HL-60 (cell line): ENCODE results near the gene INTS3.

Experiments used
- DNase-seq, 2 experiments: peaks; one replicate each; pipeline ENCODE4 v3.0.0-alpha.2; 2010 to 2020; ENCODE audit warnings: low read depth in 1 of 2, low spot score in 1 of 2
- H3K27ac ChIP-seq: fragments of 250-450 bp; sonication (Bioruptor Pico); replicated peaks from 2 replicates; pipeline ENCODE4 v1.5.1; 2020; ENCODE audit warnings: mild to moderate bottlenecking, moderate library complexity
- H3K27me3 ChIP-seq: fragments of 250-450 bp; sonication (Bioruptor Pico); 2 replicates; pipeline ENCODE4 v1.5.1; 2021; ENCODE audit warnings: mild to moderate bottlenecking, moderate library complexity; ENCODE audit not compliant: insufficient read depth, poor library complexity, severe bottlenecking
- H3K4me3 ChIP-seq: replicated peaks from 2 replicates; pipeline ENCODE4 v1.5.1; 2011; ENCODE audit warnings: mild to moderate bottlenecking, control low read depth, low read length; ENCODE audit not compliant: insufficient read depth
- CTCF ChIP-seq: IDR thresholded peaks from one replicate; pipeline ENCODE4 v1.5.1; 2011; ENCODE audit warnings: low read length, control low read depth, inconsistent platforms; ENCODE audit not compliant: insufficient read depth
- GABPA ChIP-seq: IDR thresholded peaks from 2 replicates; pipeline ENCODE4 v1.6.1; 2012; ENCODE audit warnings: low read depth
- POLR2AphosphoS5 ChIP-seq: IDR thresholded peaks from 2 replicates; pipeline ENCODE4 v1.6.1; 2012; ENCODE audit warnings: low read depth
- REST ChIP-seq: IDR thresholded peaks from 2 replicates; pipeline ENCODE4 v1.6.1; 2012; ENCODE audit warnings: low read depth; ENCODE audit not compliant: insufficient replicate concordance
- SPI1 ChIP-seq: IDR thresholded peaks from 2 replicates; pipeline ENCODE4 v1.6.1; 2012; ENCODE audit warnings: low read depth, mild to moderate bottlenecking, borderline replicate concordance

The INTS3 gene

DNA sequence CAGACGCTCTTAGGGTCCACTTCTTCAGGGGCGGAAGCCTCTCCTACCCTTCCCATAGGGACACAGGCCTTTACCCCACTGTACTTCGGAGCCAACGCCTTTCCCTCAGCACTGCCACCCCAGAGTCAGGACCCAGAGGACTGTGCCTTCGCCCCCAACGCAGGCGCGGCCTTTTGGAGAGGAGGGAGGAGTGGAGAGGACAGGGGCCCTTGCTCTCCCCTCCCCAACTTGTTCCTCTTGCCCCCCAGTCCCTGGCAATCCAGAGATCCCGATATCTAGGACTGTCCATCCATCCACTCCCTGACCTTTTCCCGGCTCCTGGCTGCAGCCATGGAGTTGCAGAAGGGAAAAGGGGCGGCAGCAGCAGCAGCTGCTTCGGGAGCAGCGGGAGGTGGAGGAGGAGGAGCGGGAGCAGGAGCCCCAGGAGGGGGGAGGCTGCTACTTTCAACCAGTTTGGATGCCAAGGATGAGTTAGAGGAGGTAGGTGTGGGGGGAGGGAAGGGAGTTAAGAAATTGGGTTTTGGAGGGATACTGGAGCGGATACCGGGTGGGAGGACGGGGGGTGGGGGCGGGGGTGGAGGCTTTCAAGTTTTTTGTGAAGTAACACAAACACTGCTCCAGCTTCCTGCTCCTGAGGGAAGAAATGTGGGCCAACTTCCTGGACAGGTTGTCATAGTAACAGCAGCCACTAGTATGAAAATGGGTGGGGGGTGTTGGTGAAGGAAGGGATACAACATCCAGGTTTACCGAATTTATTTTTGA is 636 bp downstream of the INTS3 start:
- peak overlapping the region; percentile 96 for H3K27ac ChIP-seq
- DNase-seq = peak; percentile 34 to 52
- no peaks in the 10 kb centered on the region for H3K27me3 ChIP-seq
- peak overlapping the region; percentile 82 for H3K4me3 ChIP-seq
- TF ChIP-seq GABPA (no peak), POLR2AphosphoS5 (no peak), SPI1 (no peak), REST (no peak), CTCF (no peak)

DNA sequence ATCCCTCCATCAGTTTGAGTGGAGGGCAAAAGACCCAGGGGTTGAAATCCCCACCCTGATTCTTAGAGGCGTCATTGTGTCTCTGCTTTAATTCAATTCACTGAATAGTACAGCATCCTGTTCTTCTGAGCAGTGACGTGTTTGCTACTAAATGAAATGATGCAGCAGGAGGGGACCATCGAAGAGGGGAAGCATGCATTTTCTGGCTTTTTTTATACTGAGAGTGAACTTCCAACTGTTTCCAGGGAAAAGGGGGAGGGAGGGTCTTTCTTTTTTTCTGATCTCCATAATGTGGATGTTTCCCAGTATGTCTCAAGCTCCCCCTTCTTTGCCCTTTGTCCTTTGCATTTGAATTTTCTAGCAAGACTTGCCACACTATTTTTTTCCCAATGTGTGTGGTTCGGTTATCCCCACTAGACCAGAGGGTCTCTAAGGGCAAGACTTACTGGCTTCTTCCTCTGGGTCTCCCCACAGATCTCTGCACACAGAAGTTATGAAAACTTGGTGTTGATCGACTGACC is 2.7 kb downstream of the INTS3 start:
- Histone ChIP-seq H3K27ac (no peak overlapping the region), H3K27me3 (no peaks in the 10 kb centered on the region), H3K4me3 (no peak overlapping the region)
- TF ChIP-seq CTCF (no peak), SPI1 (no peak), POLR2AphosphoS5 (no peak)
- DNase-seq = no peak

GRCh38 chr1:153733970-153734369 is 6.1 kb downstream of the INTS3 start:
- DNase-seq = no peak
- no peaks in the 10 kb centered on the region for H3K27me3 ChIP-seq

More at GRCh38 chr1:153733970-153734369, 6.1 kb downstream of the INTS3 start:
- Histone ChIP-seq H3K4me3 (no peak overlapping the region), H3K27ac (peak overlapping the region; percentile 27)
- TF ChIP-seq CTCF = no peak
- TF ChIP-seq REST = no peak
- no peak for TF ChIP-seq POLR2AphosphoS5
- no peak for TF ChIP-seq GABPA
- TF ChIP-seq SPI1 = no peak
